GM04504 (cell line): ENCODE data around the gene CHRM5.
"Not testable (repeated sequence)": the region's sequence is repeated elsewhere in the genome, so short reads cannot be mapped to it uniquely, and the experiment has no call there.

Experiments
- DNase-seq: peaks from one replicate; pipeline ENCODE4 v3.0.0-alpha.2; 2012; ENCODE audit warnings: low read depth

CHRM5 gene

GRCh38 chr15:33994005-33994615 lies 25.8 kb downstream of the CHRM5 start:
- DNase-seq = no peak

GRCh38 chr15:33995666-33996065 lies 27.4 kb downstream of the CHRM5 start:
- DNase-seq = not testable (repeated sequence)

- no peak for DNase-seq
Observed at GRCh38 chr15:34001536-34001935, 33.2 kb downstream of the CHRM5 start.

- no peak for DNase-seq
Observed at GRCh38 chr15:34006381-34006780, 38.1 kb downstream of the CHRM5 start.

DNA sequence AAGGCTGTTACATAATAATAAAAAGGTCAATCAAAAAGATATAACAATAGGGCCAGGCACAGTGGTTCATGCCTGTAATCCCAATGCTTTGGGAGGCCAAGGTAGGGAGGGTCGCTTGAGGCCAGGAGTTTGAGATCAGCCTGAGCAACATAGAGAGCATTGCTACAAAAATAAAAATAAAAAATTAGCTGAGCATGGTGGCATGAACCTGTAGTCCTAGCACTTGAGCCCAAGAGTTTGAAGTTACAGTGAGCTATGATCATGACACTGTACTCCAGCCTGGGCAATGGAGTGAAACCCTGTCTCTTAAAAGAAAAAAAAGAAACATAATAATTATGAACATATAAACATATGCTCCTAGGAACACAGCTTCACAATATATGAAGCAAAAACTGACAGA lies 41.4 kb downstream of the CHRM5 start:
- DNase-seq = no peak

DNA sequence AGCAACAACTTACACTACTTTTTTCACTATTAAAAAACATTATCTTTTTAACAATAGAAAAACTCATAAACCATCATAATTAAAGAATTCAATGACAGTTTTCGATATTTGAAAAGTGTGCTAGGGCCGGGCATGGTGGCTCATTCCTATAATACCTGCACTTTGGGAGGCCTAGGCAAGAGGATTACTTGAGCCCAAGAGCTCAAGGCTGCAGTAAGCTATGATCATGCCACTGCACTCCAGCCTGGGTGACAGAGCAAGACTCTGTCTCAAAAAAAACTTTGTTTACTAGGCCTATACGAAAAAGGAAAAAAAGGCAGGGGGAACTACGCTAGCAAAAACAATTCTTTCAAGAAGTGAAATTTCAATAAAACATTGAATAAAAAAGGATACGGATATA lies 42.6 kb downstream of the CHRM5 start:
- no peak for DNase-seq

DNA sequence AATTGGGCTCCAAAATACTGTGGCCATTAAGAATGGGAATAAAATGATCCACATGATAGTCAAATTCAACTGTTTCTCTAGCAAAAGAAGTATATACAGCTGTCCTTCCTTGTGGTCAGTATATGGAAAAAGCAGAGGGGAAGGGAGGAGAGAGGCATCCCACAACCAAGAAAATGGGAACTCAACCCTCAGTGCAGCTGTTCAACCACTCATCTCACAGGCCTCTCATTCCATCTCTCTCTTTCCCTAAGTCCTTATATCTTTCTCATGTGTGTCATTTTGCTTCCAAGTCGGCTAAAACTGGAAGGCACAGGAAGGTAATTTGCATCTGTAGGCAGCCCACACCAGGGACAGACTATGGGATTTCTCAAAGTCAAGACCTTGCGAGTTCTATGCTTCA lies 43.2 kb downstream of the CHRM5 start:
- no peak for DNase-seq

DNA sequence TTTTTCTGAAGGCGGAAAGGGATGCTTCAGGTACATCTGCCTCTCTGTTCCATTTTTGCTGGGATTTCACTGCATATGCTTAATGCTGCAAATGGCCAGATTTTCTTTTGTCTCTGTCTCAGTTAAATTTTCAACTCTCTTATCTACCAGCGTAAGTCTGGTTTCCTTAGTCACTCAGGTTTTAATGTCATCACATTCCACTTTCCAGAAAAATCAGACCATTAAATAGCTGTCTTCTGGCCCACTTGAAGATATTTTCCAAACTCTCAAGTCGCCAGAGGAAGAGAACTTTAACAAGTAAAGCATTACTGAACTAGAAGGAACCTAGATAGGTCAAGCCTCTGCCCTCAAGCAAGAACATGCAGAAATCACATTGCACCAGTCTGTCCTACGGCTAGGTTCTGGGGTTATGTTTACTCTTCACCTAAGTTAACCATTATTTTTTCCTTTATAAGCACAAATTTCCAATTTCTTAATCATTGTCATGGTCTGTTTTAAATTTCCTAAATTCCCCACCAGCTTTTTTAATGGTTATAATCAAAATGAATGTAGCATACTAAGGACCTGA lies 44.2 kb downstream of the CHRM5 start:
- no peak for DNase-seq

- no peak for DNase-seq
Observed at GRCh38 chr15:34013746-34014145, 45.4 kb downstream of the CHRM5 start.

DNA sequence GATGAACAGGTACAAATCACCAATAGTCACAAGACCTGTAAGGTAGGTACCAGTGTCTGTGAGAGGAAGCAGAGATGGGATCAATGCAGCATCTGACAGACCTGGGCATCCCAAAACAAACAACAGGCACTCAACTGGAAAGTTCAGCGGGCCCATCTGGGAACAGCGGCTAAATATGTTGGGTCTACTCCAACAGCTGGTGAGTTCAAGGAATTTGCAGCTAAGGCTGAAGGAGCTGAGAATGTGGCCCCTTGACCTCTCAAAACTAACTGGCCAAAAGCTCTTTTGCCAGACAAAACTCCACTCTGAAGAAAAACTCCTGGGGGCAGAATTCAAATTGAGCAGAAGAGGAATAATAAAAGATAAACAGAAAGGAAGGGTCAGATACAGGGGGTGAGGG lies 46.3 kb downstream of the CHRM5 start:
- no peak for DNase-seq

GRCh38 chr15:34018021-34018645 lies 49.8 kb downstream of the CHRM5 start:
- DNase-seq = no peak

- DNase-seq = not testable (repeated sequence)
Observed at GRCh38 chr15:34018738-34019137, 50.4 kb downstream of the CHRM5 start.

DNA sequence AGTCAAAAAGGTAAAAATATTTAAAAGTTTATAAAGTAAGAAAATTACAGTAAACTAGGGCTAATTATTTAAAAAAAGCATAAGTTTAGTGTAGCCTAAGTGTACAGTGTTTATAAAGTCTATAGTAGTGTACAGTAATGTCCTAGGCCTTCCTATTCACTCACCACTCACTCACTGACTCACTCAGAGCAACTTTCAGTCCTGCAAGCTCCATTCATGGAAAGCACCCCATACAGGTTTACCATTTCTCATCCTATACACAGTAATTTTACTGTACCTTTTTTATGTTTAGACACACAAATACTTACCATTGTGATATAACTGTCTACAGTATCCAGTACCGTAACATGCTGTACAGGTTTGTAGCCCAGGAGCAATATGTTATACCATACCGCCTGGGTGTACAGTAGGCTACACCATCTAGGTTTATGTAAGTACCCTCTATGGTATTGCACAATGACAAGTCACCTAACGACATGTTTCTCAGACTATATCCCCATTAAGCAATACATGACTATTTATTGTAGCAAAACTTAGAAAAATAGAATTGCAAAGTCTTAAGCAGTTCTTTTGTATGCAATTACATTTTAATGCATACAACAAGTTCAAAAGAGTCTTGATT lies 51.2 kb downstream of the CHRM5 start:
- DNase-seq = no peak

DNA sequence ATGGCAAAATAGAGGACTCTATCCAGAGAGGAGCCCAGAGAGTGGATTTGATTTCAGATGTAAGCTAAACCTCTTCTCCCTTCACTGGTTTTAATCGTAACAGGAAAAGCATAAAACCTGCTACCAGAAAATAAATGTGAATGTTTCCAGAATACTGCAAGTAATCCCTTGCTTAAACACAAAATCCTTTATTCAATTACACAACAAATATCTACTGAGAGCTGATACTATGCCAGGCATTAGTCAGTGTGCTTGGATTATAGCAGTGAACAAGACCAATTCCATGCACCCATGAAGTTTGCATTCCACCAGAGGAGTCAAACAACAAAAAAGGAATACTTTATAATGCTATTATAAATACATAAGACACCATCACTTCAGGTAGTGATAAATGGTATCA lies 55.6 kb downstream of the CHRM5 start:
- no peak for DNase-seq

DNA sequence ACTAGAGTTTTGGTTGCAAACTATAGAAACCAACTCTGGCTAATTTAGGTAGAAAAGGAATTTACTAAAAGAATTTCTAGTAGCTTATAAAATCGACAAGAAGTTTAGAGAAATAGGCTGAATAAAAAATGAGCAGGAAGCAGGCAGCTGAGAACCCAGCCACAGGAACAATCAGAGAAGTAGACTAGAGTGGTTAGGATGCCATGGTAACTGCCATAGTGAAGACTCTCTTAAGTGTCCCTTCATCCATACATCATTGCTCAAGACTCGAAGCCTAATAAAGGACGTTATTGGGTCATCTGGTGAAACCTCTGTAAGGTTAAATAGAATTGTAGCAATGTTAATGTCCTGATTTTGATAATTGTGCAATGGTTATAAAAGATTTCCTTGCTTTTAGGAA lies 57.0 kb downstream of the CHRM5 start:
- DNase-seq = no peak

- DNase-seq = no peak
Observed at GRCh38 chr15:34027606-34028005, 59.3 kb downstream of the CHRM5 start.

DNA sequence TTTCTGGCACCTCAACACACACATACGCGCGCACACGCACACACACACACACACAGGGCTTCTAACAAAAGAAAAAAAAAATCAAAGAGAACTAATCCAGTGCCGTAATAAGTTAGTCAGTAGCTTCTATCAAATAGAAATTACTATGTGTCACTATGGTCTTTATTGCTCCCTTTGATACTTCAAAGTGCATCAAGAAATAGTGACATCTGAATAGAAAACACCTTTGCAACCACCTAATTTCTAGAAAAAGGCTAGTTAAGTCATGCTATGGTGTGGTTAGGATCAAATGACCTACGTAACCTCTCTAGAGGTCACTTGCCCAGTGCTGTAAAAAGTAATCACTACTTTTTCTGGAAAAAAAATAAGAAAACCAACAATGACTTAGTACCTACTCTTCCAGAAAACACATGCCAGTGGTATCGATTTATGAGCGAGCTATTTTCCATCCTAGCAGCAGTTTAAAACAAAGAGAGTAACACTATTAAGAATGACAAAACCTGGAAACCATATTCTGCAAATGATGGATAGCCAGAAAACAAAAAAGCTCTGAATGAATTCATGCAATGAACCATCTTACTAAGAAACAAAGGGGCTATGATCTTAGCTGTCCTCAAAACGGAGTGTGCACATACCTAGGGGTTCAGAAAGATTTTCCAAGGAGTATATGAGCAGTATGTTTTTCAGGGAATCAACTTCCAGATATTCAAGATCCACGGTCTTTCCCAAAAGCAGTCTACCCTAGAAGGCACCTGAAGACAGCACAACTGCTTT lies 63.9 kb downstream of the CHRM5 start:
- DNase-seq = no peak

GRCh38 chr15:34038023-34038870 lies 70.0 kb downstream of the CHRM5 start:
- DNase-seq = peak; percentile 43

DNA sequence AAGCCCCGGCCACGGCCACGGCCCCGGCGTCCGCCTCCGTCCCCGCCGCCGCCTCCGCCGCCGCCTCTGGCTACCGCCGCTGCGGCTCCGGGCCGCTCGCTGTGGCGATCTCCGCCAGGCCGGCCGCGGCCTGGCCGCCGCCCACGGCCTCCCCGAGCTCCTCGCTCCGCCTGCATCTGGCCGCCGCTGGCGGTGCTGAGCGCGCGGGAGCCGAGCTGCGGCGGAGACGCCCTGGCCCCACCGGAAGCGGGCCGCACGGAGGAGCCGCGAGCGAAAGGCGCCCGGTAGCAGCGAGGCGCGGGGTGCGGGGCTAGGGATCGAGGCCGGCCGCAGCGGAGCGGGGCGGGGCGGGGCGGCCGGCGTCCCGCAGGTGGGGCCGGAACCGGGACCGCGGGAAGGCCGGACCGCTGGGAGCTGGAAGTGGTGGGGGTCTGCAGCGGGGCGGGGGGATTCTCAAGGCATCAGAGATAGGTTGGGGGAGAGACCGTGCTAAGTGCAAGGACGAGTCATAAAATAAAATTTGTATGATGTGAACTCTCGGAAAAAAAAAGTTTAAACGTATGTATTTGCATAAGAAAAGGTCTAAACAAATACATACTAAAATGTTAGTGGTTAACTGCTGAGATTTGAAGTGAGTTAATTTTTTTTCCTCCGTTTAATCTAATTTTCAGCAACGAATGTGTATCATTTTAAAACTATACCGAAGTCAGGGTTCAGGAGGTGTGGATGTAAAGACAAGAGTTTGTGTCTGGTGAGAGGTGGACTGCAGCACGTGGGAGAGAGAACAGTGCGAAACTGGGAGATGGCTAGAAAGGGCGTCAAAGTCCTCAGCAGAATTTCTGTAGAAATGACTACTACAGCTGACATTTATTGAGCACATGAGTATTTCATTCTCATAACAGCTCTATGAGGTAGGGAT lies 70.8 kb downstream of the CHRM5 start, which contains the start of gene AVEN:
Gene AVEN (minus strand): TSS at position 334 of the 919 bp plus-strand sequence. CDS start 158 bp downstream, at position 176.
- DNase-seq = no peak

- no peak for DNase-seq
Observed at GRCh38 chr15:34039790-34040113, 71.5 kb downstream of the CHRM5 start.

DNA sequence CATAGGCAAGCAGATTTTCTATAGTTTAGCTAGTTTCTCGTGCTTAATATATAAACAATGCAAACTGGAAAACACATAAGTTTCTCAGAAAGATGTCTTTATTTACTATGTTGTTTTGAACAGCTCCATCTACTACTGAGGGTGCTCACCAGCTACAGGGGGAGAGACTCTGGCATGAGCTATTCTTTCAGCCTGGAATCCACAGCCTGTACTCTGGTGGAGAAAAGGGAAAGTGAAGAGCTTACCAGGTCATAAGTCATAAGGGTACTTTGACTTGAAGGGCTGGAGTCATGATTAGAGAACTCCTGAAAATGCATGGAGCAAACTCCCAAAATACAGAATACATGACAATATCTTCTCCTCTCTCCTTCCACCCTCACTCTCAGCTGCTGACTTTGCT lies 75.1 kb downstream of the CHRM5 start:
- no peak for DNase-seq
